Measurements from ENCODE around the gene DLX6. TPM values are rescaled to one million over a fixed set of nuclear protein-coding genes. Genes with fewer than 3 reads are reported as not detected.

The DLX6 gene
- total RNA-seq, 4 donors from 2014 or later, result not detected

DNA sequence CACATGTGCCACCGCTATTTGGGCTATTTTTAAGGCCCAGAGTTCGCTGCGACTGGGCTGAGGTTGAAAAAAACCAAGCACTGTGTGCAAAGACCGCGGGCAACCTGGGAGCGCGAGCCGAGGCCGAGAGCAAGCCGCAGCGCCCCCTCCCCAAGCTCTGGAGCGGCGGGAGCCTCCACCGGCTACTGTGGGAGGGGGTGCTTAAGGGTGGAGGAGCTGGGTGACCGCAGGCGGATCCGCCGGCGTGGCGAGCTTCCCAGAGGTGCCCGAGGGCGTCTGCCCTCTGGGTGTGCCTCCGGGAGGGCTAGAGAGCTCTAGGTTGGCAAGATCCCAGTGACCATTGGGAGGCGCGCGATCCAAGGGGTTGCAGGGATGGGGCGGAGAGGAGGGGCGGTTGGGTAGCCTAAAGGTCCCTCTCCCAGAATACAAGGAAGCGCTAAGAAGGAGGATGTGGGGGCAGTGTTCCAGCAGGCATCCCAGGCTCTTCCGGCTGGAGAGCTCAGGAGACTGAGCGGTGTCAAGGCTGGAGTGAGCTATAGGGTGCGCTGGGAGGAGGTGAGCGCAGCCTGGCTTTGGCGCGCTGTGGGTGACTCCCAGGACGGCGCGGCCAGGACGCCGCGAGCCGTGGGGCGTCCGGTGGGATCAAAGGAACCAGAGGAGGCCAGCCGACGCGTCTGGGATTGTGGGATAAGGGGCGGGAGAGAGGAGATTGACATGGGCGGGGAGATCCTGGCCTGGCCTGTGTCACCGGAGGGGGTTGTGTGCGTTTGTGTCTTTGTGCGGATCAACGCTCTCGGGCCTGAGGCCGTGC is 11.2 kb downstream of the DLX6 start:
- TF ChIP-seq POLR2AphosphoS5 (IDR thresholded peaks at IDR 0.05), result no peak
- no peak for TF ChIP-seq POLR2A (IDR thresholded peaks at IDR 0.05)
- TF ChIP-seq EP300 (IDR thresholded peaks at IDR 0.05; ENCODE audit: low read depth), result no peak
- TF ChIP-seq, protein P1, sequence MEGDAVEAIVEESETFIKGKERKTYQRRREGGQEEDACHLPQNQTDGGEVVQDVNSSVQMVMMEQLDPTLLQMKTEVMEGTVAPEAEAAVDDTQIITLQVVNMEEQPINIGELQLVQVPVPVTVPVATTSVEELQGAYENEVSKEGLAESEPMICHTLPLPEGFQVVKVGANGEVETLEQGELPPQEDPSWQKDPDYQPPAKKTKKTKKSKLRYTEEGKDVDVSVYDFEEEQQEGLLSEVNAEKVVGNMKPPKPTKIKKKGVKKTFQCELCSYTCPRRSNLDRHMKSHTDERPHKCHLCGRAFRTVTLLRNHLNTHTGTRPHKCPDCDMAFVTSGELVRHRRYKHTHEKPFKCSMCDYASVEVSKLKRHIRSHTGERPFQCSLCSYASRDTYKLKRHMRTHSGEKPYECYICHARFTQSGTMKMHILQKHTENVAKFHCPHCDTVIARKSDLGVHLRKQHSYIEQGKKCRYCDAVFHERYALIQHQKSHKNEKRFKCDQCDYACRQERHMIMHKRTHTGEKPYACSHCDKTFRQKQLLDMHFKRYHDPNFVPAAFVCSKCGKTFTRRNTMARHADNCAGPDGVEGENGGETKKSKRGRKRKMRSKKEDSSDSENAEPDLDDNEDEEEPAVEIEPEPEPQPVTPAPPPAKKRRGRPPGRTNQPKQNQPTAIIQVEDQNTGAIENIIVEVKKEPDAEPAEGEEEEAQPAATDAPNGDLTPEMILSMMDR (IDR thresholded peaks at IDR 0.05), result no peak
- Histone ChIP-seq H3K36me3 (no peaks in the 10 kb centered on the region), H3K4me1 (peaks cover 0 to 17% (median 4%) of the 10 kb centered on the region in 4 donors), H3K27me3 (peaks cover 100% of the 10 kb centered on the region), H3K27ac (no peak overlapping the region), H3K9me3 (no peaks in the 10 kb centered on the region), H3K4me3 (no peak overlapping the region)
- 8% methylated on average over 54 of the region's 55 CpGs; no CpG with 5 or more reads in 1 of the 2 donors for WGBS, 2 donors (ENCODE audit: low coverage in 1 of 2)
- intact Hi-C loops (cut with DNase I; ENCODE audit: low total_unique reads), result no loop called here
- no peak for DNase-seq
- in situ Hi-C loops (cut with MboI; ENCODE audit: low pct_ligation_motif_present in 1 of 4, low pct_unique_long_range_greater_than_20kb in 1 of 4, low sequenced_read_pairs in 3 of 4), result no loop called here

DNA sequence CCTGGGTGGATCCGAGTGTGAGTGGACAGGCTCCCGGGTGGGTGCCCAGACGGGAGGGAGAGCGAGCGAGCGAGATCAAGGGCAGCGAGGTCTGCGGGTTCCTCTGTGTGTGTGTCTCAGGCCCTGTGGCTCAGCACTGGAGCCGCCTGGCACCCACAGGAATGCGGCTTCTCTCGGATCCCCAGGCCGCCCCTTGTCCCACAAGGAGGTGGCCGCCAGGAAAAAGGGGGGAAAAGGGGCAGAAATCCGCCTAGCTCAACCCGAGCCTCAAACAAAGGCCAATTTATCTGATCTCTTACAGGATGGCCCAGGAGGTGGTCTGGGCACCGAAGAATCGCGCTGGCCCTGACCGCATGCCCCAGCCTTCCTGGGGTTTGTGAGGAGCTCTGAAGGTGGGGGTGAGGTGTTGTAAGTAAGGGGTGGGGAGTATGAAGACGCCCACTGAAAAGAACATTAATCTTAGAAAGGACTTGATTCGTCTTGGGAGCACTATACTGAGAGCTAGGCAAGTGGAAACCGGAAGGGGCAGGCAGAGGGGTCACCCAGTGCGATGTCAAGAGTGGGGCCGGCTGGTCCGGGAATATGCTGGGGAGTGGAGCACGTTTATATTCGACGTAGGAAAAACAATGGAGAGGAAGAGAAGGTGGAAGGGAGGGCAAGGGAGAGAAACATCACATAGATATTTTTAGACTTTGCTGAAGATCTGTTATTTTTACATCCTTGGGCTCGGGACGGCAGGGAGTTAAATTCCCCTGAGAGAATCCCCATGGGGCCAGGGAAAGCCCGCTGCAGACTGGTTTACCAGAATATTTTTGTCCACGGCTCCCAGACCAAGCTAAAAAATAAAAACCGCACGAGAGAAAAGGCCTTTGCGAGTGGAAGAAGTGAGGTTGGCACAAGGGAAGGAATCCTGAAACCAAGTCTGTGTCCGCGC is 12.1 kb downstream of the DLX6 start:
- H3K4me1 ChIP-seq, result peaks cover 0 to 19% (median 4%) of the 10 kb centered on the region in 4 donors
- H3K27ac ChIP-seq, result no peak overlapping the region
- no peak for DNase-seq
- intact Hi-C loops (cut with DNase I; ENCODE audit: low total_unique reads) (no loop called here), in situ Hi-C loops (cut with MboI; ENCODE audit: low pct_ligation_motif_present in 1 of 4, low pct_unique_long_range_greater_than_20kb in 1 of 4, low sequenced_read_pairs in 3 of 4) (no loop called here)
- TF ChIP-seq POLR2A (IDR thresholded peaks at IDR 0.05), result no peak
- TF ChIP-seq, protein P1 (IDR thresholded peaks at IDR 0.05), result no peak
- TF ChIP-seq POLR2AphosphoS5 (IDR thresholded peaks at IDR 0.05), result no peak
- no peak for TF ChIP-seq EP300 (IDR thresholded peaks at IDR 0.05; ENCODE audit: low read depth)
- H3K36me3 ChIP-seq, result no peaks in the 10 kb centered on the region
- H3K9me3 ChIP-seq, result no peaks in the 10 kb centered on the region
- 17 to 18% methylated on average over 16 to 37 of the region's 37 CpGs for WGBS, 2 donors (ENCODE audit: low coverage in 1 of 2)
- peaks cover 100% of the 10 kb centered on the region for H3K27me3 ChIP-seq
- no peak overlapping the region for H3K4me3 ChIP-seq

DNA sequence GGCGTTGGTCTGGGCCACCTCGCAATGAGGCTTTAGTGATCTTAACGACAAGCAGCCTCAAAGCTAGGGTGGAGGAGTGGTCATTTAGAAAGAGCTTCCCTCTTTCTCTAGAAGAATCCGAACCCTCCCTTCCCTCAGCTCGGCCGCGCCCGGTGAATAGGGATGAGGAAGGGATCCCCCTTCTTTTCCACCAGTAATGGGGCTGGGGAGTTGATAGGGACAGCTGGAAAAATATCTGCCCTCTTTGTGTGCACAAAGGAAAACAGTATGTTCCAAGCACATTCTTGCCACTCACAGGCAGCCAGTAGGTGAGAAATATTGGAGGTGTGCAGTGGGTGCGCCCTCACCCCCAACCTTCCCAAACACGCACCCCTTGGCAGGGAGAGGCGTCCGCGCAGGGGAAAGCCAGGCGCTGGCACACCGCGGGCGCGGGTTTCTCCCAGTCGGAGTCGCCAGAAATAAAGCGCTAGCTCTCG is 12.8 kb downstream of the DLX6 start:
- Histone ChIP-seq H3K27ac (no peak overlapping the region), H3K36me3 (no peaks in the 10 kb centered on the region), H3K4me3 (no peak overlapping the region), H3K4me1 (peaks cover 0 to 21% (median 4%) of the 10 kb centered on the region in 4 donors), H3K27me3 (peaks cover 100% of the 10 kb centered on the region), H3K9me3 (no peaks in the 10 kb centered on the region)
- intact Hi-C loops (cut with DNase I; ENCODE audit: low total_unique reads), result no loop called here
- in situ Hi-C loops (cut with MboI; ENCODE audit: low pct_ligation_motif_present in 1 of 4, low pct_unique_long_range_greater_than_20kb in 1 of 4, low sequenced_read_pairs in 3 of 4), result no loop called here
- DNase-seq, result no peak
- 12 to 21% methylated on average over 13 to 22 of the region's 22 CpGs for WGBS, 2 donors (ENCODE audit: low coverage in 1 of 2)
- TF ChIP-seq POLR2A (IDR thresholded peaks at IDR 0.05) (no peak), EP300 (IDR thresholded peaks at IDR 0.05; ENCODE audit: low read depth) (no peak), POLR2AphosphoS5 (IDR thresholded peaks at IDR 0.05) (no peak)
- TF ChIP-seq, protein P1 (IDR thresholded peaks at IDR 0.05), result no peak

Data from transverse colon (tissue), 4 donors.